Eye (tissue), 1 donor: ENCODE data around the gene TLCD3A.
"Not testable (repeated sequence)": the region's sequence is repeated elsewhere in the genome, so short reads cannot be mapped to it uniquely, and the experiment has no call there.

Source experiments
- DNase-seq: peaks from one replicate; pipeline ENCODE4 v3.0.0-alpha.2; 2015

The TLCD3A gene

DNA sequence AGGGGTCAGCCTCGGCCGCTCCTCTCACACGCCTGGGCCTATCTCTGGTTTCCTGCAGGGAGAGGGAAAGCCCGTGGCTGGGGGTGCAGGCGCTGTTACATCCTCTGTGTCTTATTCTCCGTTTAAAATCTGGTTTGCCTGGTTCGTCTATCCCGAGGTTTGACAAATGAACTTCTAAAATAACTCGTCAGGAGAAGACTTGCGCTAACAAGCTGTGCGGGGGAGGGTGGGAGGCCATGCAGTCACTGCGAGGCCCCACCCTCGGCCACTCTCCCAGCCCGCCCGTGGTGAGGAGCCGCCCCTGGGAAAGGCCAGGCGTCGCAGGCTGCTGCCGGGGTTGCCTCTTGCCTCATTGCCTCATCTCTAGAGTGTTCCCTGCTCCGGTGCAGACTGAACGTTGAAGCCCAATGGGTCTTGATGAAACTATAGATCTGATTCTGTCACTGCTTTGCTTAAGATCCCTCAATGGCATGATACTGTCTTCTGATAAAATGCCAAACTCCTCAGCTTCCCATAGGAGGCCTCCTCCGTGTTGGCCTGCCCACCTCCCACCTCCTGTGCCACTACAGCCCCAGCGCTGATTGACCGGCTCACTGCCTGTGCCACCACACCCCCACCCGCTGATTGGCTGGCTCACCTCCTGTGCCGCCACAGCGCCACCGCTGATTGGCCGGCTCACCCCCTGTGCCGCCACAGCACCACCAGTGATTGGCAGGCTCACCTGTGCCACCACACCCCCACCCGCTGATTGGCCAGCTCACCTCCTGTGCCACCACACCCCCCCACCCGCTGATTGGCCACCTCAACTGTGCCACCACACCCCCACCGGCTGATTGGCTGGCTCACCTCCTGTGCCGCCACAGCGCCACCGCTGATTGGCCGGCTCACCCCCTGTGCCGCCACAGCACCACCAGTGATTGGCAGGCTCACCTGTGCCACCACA is 57.8 kb downstream of the TLCD3A start:
- peak; percentile 62 for DNase-seq

DNA sequence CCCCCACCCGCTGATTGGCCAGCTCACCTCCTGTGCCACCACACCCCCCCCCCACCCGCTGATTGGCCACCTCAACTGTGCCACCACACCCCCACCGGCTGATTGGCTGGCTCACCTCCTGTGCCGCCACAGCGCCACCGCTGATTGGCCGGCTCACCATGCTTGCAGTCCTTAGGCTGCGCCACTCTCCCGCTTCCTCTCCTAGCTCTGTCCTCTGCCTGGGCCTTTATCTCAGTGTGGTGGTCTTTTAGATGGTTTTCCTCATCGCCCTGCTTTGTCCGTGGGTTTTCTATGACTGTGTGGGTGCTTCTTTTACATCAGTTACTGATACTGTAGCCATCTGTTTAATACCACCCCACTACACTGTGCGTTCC is 58.5 kb downstream of the TLCD3A start:
- DNase-seq = not testable (repeated sequence)

DNA sequence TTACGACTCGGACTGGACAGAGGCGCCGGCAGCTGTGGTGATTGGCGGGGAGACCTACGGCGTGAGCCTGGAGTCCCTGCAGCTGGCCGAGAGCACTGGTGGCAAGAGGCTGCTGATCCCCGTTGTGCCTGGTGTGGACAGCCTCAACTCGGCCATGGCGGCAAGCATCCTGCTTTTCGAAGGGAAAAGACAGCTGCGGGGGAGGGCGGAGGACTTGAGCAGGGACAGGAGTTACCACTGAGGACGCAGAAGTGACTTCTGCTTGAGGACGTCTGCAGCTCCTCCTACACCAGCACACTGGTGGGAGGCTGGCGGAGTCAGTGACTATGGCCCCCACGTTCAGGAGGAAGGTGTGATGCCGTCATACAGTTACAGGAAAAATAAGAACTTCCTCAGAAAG is 59.4 kb downstream of the TLCD3A start:
- DNase-seq = no peak

DNA sequence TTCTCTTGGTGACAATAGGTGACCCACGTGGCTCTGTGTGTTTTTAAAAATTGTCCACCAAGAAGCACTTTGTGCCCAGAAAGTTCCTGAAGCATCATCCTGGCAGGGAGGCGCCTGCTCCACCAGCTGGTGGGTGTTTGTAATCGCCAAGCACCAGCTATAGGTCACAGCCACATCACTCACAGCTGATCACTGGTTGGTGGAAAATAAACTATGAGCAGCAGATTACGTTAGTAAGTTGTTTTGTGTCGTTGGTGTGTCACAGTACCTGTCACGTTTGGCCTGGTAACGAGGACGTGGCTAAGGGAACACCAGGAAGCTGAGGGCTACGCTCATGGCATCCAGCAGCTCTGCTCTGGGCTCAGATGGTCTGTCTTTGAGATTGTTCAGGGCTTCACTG is 59.9 kb downstream of the TLCD3A start:
- DNase-seq = no peak
